ENCODE results near the gene KCNK15. TPM values are rescaled to one million over a fixed set of nuclear protein-coding genes. Genes with fewer than 3 reads are reported as not detected.
A peak's percentile ranks its signal among the peaks of the same experiment; 100 is the strongest.

Gene KCNK15
- polyA plus RNA-seq, 3 donors: 0.03 TPM; not detected in 2

DNA sequence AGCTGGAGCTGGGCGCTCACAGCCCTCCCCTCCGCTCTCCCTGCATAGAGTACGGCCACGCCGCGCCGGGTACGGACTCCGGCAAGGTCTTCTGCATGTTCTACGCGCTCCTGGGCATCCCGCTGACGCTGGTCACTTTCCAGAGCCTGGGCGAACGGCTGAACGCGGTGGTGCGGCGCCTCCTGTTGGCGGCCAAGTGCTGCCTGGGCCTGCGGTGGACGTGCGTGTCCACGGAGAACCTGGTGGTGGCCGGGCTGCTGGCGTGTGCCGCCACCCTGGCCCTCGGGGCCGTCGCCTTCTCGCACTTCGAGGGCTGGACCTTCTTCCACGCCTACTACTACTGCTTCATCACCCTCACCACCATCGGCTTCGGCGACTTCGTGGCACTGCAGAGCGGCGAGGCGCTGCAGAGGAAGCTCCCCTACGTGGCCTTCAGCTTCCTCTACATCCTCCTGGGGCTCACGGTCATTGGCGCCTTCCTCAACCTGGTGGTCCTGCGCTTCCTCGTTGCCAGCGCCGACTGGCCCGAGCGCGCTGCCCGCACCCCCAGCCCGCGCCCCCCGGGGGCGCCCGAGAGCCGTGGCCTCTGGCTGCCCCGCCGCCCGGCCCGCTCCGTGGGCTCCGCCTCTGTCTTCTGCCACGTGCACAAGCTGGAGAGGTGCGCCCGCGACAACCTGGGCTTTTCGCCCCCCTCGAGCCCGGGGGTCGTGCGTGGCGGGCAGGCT, 4.6 kb downstream of the KCNK15 start:
- WGBS (ENCODE audit: insufficient coverage): 60% methylated on average over 59 of the region's 73 CpGs
- no peak overlapping the region for H3K9ac ChIP-seq (ENCODE audit: insufficient read depth, low read length, poor library complexity, severe bottlenecking)
- Mint-ChIP-seq H3K36me3 (peaks cover 4 to 7% of the 10 kb centered on the region in 2 donors), H3K27ac (no peak overlapping the region), H3K27me3 (ENCODE audit: low read depth in 3 of 3) (peaks cover 25 to 52% (median 26%) of the 10 kb centered on the region in 3 donors), H3K4me1 (peaks cover 11% of the 10 kb centered on the region), H3K9me3 (peaks cover 0 to 12% (median 4%) of the 10 kb centered on the region in 7 donors), H3K4me3 (peak overlapping the region in 1 of 2 donors; percentile 9)
- peaks cover 0 to 9% of the 10 kb centered on the region in 2 donors for H3K9me3 ChIP-seq (replicated peaks in 1 of 2; ENCODE audit: control insufficient read depth in 1 of 2, insufficient read depth in 1 of 2, low read length in 2 of 2)
- no peak overlapping the region for H3K27ac ChIP-seq (ENCODE audit: low read depth in 1 of 2, low read length in 2 of 2)
- no peak overlapping the region for H3K4me2 ChIP-seq (replicated peaks; ENCODE audit: extremely low read depth, low read length, poor library complexity, severe bottlenecking)
- no peaks in the 10 kb centered on the region for H3K79me2 ChIP-seq (ENCODE audit: insufficient read depth, low read length)
- no peak overlapping the region for H3K4me3 ChIP-seq (replicated peaks in 1 of 3; ENCODE audit: low read depth in 2 of 3, low read length in 3 of 3)
- H3K36me3 ChIP-seq (replicated peaks in 1 of 2; ENCODE audit: control insufficient read depth in 1 of 2, insufficient read depth in 2 of 2, low read length in 2 of 2): no peaks in the 10 kb centered on the region
- H3K4me1 ChIP-seq (ENCODE audit: control insufficient read depth in 1 of 2, insufficient read depth in 2 of 2, low read length in 2 of 2): peaks cover 6 to 11% of the 10 kb centered on the region in 2 donors
- peaks cover 13 to 29% of the 10 kb centered on the region in 2 donors for H3K27me3 ChIP-seq (ENCODE audit: control insufficient read depth in 2 of 2, insufficient read depth in 2 of 2, low read length in 2 of 2)
- intact Hi-C loops (cut with micrococcal nuclease): no loop called here
- no peaks in the 10 kb centered on the region for H4K20me1 ChIP-seq (ENCODE audit: insufficient read depth, low read length)
- TF ChIP-seq, protein P1, sequence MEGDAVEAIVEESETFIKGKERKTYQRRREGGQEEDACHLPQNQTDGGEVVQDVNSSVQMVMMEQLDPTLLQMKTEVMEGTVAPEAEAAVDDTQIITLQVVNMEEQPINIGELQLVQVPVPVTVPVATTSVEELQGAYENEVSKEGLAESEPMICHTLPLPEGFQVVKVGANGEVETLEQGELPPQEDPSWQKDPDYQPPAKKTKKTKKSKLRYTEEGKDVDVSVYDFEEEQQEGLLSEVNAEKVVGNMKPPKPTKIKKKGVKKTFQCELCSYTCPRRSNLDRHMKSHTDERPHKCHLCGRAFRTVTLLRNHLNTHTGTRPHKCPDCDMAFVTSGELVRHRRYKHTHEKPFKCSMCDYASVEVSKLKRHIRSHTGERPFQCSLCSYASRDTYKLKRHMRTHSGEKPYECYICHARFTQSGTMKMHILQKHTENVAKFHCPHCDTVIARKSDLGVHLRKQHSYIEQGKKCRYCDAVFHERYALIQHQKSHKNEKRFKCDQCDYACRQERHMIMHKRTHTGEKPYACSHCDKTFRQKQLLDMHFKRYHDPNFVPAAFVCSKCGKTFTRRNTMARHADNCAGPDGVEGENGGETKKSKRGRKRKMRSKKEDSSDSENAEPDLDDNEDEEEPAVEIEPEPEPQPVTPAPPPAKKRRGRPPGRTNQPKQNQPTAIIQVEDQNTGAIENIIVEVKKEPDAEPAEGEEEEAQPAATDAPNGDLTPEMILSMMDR (IDR thresholded peaks at IDR 0.05): peak; percentile 42
- no peak overlapping the region for H2AFZ ChIP-seq (ENCODE audit: insufficient read depth, low read depth, low read length, poor library complexity, severe bottlenecking)
- no peak for DNase-seq

DNA sequence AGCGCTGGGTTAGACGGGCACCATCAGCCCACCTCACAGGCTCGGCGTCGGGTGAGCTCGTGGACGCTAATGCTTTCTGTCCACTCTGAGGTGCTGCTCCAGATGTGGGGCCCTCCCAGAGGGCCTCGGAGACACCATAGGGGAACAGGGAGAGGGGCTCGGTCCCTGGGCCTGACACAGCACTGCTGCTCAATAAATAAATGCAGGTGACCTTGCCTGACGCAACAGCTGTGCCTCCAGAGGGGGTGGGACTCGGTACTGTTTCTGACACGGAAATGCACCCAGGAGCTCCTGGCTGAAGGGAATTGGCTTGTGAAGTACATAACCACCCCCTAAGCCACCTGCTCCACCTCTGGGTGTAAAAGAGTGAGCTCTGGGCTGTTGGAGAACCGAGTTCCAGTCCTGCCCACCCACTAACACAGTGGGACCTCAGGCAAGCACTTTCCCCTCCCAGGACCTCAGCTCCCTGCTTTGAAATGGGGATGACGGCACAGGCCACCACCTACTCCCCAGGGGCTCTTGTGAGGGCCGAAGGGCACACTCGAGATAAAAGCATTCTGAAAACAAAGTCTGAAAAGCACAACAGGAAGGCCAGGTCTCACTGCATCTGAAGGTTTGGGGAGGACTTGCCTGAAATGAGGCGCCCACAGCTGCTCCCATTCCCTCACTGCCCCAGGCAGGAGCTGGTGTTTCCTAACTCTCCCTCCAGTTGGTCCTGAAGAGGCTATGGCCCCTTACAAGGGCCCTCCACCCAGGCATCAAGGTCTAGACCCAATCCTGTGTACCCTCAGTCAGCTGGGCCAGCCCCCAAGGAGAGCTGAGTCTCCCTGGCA, 6.7 kb downstream of the KCNK15 start:
- intact Hi-C loops (cut with micrococcal nuclease): no loop called here
- peaks cover under 1 to 11% of the 10 kb centered on the region in 2 donors for H3K27me3 ChIP-seq (ENCODE audit: control insufficient read depth in 2 of 2, insufficient read depth in 2 of 2, low read length in 2 of 2)
- TF ChIP-seq, protein P1 (IDR thresholded peaks at IDR 0.05): no peak
- H3K4me2 ChIP-seq (replicated peaks; ENCODE audit: extremely low read depth, low read length, poor library complexity, severe bottlenecking): no peak overlapping the region
- Mint-ChIP-seq H3K27me3 (ENCODE audit: low read depth in 3 of 3) (peaks cover 9 to 34% (median 9%) of the 10 kb centered on the region in 3 donors), H3K4me3 (no peak overlapping the region), H3K9me3 (peaks cover 0 to 6% (median 0%) of the 10 kb centered on the region in 7 donors), H3K4me1 (peaks cover 1% of the 10 kb centered on the region), H3K36me3 (peaks cover 0 to 1% of the 10 kb centered on the region in 2 donors), H3K27ac (no peak overlapping the region)
- DNase-seq: no peak
- no peaks in the 10 kb centered on the region for H3K36me3 ChIP-seq (replicated peaks in 1 of 2; ENCODE audit: control insufficient read depth in 1 of 2, insufficient read depth in 2 of 2, low read length in 2 of 2)
- no peaks in the 10 kb centered on the region for H3K4me1 ChIP-seq (ENCODE audit: control insufficient read depth in 1 of 2, insufficient read depth in 2 of 2, low read length in 2 of 2)
- no peaks in the 10 kb centered on the region for H3K79me2 ChIP-seq (ENCODE audit: insufficient read depth, low read length)
- no peaks in the 10 kb centered on the region for H4K20me1 ChIP-seq (ENCODE audit: insufficient read depth, low read length)
- H3K27ac ChIP-seq (ENCODE audit: low read depth in 1 of 2, low read length in 2 of 2): no peak overlapping the region
- no peak overlapping the region for H3K9ac ChIP-seq (ENCODE audit: insufficient read depth, low read length, poor library complexity, severe bottlenecking)
- H2AFZ ChIP-seq (ENCODE audit: insufficient read depth, low read depth, low read length, poor library complexity, severe bottlenecking): no peak overlapping the region
- no peaks in the 10 kb centered on the region for H3K9me3 ChIP-seq (replicated peaks in 1 of 2; ENCODE audit: control insufficient read depth in 1 of 2, insufficient read depth in 1 of 2, low read length in 2 of 2)
- H3K4me3 ChIP-seq (replicated peaks in 1 of 3; ENCODE audit: low read depth in 2 of 3, low read length in 3 of 3): no peak overlapping the region
- 94% methylated on average over 11 of the region's 17 CpGs for WGBS (ENCODE audit: insufficient coverage)
